Body of pancreas (tissue), 4 donors: ENCODE data around the gene PRSS48. TPM values are rescaled to one million over a fixed set of nuclear protein-coding genes. Genes with fewer than 3 reads are reported as not detected.
"Not testable (repeated sequence)": the region's sequence is repeated elsewhere in the genome, so short reads cannot be mapped to it uniquely, and the experiment has no call there.

Experiments used
- ATAC-seq: fragments of 150-250 bp; one replicate; pipeline ENCODE4 v1.9.1; 2016
- DNase-seq, 4 donors: peaks; one replicate each; pipeline ENCODE4 v3.0.0-alpha.2; 2019
- H3K27ac ChIP-seq, 4 donors: fragments of 200-600 bp; sonication (generic); 1 replicate in 3 of 4; 2 replicates in 1 of 4; pipeline versions ENCODE4 v1.5.1 to v1.6.1; 2016 to 2019; ENCODE audit warnings: mild to moderate bottlenecking in 1 of 4, mixed read lengths in 1 of 4, moderate library complexity in 1 of 4
- H3K27me3 ChIP-seq, 2 donors: fragments of 200-600 bp; sonication (generic); one replicate each; pipeline ENCODE4 v1.6.0; 2016; ENCODE audit warnings: mild to moderate bottlenecking in 1 of 2
- H3K36me3 ChIP-seq, 2 donors: fragments of 200-600 bp; sonication (generic); replicated peaks in 1 of 2; 2 replicates each; pipeline ENCODE4 v1.5.1; 2016; ENCODE audit warnings: low read depth in 2 of 2; ENCODE audit not compliant: insufficient read depth in 1 of 2
- H3K4me1 ChIP-seq: fragments of 200-600 bp; sonication (generic); one replicate; pipeline ENCODE4 v1.6.0; 2016
- H3K4me3 ChIP-seq, 2 donors: fragments of 200-600 bp; sonication (generic); 1 replicate in 1 of 2; 2 replicates in 1 of 2; pipeline ENCODE4 v1.5.1; 2016 to 2019
- H3K9me3 ChIP-seq, 3 donors: fragments of 200-600 bp; sonication (generic); 1 replicate in 2 of 3; 2 replicates in 1 of 3; pipeline ENCODE4 v1.5.1; 2016
- POLR2A ChIP-seq, 3 donors: fragments of 450-650 bp; IDR thresholded peaks; one replicate each; pipeline ENCODE4 v1.6.1; 2016; ENCODE audit warnings: antibody characterized with exemption in 3 of 3, mild to moderate bottlenecking in 2 of 3
- WGBS, 2 donors: methylation state at CpG; one replicate each; pipeline ENCODE4 v1.1.5; 2017; 5-methylcytosine and 5-hydroxymethylcytosine counted together
- intact Hi-C: fragments of 100-400 bp; cut with DNase I; formaldehyde crosslinking; loops from one replicate; pipeline ENCODE4 v1.15.1; 2023
- total RNA-seq, 2 donors: library from RNA; depleted of rRNA; stranded (reverse); fragments of >200 nt; gene quantifications; one replicate each; pipeline ENCODE4 v1.1.0, GENCODE V29; 2016
- TF ChIP-seq, protein P1 (sequence below), 7 experiments: fragments of 450-650 bp in 4 of 7; fragments of 200-600 bp in 3 of 7; sonication (generic) in 3 of 7; IDR thresholded peaks; one replicate each; pipeline ENCODE4 v1.5.1; 2016 to 2019; ENCODE audit warnings: antibody characterized with exemption in 7 of 7

Gene PRSS48
- total RNA-seq, 2 donors from 2014 or later: not detected

DNA sequence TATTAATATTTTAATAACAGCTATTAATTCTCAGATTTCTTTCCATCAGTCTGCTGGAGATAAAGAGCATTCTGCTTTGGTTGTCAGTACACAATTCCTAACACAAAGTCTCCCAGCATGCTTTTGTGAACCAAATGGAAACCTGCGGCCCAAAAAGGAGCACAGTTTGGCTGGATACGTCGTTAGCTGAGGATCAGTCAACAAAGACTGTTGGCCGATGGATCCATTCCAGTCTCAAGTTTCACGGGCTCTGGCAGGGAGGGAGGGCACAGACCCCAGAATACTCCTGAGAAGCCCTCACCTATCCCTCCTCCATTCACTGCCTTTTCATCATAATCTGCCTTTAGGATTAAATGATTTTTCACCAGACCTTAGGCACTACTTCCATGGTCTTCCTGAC, 26.3 kb upstream of the PRSS48 start:
- intact Hi-C loops: no loop called here
- no peak for ATAC-seq
- Histone ChIP-seq H3K36me3 (no peaks in the 10 kb centered on the region), H3K4me3 (no peak overlapping the region), H3K27me3 (no peaks in the 10 kb centered on the region), H3K4me1 (peaks cover 16% of the 10 kb centered on the region), H3K9me3 (no peaks in the 10 kb centered on the region), H3K27ac (no peak overlapping the region)
- TF ChIP-seq, protein P1, sequence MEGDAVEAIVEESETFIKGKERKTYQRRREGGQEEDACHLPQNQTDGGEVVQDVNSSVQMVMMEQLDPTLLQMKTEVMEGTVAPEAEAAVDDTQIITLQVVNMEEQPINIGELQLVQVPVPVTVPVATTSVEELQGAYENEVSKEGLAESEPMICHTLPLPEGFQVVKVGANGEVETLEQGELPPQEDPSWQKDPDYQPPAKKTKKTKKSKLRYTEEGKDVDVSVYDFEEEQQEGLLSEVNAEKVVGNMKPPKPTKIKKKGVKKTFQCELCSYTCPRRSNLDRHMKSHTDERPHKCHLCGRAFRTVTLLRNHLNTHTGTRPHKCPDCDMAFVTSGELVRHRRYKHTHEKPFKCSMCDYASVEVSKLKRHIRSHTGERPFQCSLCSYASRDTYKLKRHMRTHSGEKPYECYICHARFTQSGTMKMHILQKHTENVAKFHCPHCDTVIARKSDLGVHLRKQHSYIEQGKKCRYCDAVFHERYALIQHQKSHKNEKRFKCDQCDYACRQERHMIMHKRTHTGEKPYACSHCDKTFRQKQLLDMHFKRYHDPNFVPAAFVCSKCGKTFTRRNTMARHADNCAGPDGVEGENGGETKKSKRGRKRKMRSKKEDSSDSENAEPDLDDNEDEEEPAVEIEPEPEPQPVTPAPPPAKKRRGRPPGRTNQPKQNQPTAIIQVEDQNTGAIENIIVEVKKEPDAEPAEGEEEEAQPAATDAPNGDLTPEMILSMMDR (IDR thresholded peaks at IDR 0.05): no peak
- TF ChIP-seq POLR2A (IDR thresholded peaks at IDR 0.05): no peak
- 69 to 83% methylated on average over 5 of the region's 5 CpGs for WGBS, 2 donors
- no peak for DNase-seq

DNA sequence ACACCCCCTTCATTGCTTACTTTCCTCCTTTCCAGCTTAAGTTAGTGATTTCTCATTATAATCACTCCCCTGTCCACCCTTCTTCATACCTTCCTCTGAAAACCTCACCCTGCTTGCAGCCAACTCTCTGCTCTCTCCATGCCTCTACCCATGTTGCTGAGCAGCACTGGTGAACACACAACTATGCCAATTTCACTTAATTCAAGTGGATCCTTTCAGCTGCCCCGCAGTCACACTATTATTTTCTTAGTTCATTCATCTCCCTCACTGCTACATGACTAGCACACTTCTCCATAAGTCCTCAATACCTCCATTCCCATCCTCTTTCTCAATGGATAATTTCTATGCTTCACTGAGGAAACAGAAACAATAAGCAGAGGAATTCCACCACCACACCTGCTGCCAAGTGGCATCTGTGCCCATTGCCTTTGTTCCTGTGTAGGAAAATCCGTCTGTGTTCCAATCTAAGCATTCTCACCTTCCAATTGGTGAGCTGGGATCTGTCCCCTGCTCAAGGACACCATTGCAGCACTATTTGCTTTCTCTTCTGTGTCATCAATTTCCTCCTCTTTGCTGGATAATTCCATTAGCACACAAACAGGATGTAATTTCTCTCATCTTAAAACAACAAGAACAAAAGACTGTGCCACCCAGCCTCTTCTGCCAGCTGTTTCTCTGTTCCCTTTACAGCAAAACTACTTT, 25.2 kb upstream of the PRSS48 start:
- TF ChIP-seq, protein P1 (IDR thresholded peaks at IDR 0.05): no peak
- DNase-seq (no peak), ATAC-seq (no peak)
- H3K36me3 ChIP-seq: no peaks in the 10 kb centered on the region
- peaks cover 12% of the 10 kb centered on the region for H3K4me1 ChIP-seq
- intact Hi-C loops: no loop called here
- no peaks in the 10 kb centered on the region for H3K9me3 ChIP-seq
- no peaks in the 10 kb centered on the region for H3K27me3 ChIP-seq
- H3K27ac ChIP-seq: no peak overlapping the region
- WGBS, 2 donors: 14 to 17% methylated on average over 2 of the region's 2 CpGs
- H3K4me3 ChIP-seq: no peak overlapping the region

DNA sequence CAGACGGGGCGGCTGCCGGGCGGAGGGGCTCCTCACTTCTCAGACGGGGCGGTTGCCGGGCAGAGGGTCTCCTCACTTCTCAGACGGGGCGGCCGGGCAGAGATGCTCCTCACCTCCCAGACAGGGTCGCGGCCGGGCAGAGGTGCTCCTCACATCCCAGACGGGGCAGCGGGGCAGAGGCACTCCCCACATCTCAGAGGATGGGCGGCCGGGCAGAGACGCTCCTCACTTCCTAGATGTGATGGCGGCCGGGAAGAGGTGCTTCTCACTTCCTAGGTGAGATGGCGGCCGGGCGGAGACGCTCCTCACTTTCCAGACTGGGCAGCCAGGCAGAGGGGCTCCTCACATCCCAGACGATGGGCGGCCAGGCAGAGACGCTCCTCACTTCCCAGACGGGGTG, 21.7 kb upstream of the PRSS48 start:
- ATAC-seq, H3K4me3 ChIP-seq, H3K27me3 ChIP-seq, H3K36me3 ChIP-seq, DNase-seq, H3K9me3 ChIP-seq, H3K4me1 ChIP-seq, H3K27ac ChIP-seq, intact Hi-C loops: not testable (repeated sequence)
- WGBS, 2 donors: 95% methylated on average over 4 of the region's 28 CpGs; no CpG with 5 or more reads in 1 of the 2 donors

DNA sequence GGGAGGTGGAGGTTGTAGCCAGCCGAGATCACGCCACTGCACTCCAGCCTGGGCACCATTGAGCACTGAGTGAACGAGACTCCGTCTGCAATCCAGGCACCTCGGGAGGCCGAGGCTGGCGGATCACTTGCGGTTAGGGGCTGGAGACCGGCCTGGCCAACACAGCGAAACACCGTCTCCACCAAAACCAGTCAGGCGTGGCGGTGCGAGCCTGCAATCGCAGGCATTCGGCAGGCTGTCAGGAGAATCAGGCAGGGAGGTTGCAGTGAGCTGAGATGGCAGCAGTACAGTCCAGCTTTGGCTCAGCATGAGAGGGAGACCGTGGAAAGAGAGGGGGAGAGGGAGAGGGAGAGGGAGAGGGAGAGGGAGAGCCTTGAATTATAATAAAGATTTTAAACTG, 21.3 kb upstream of the PRSS48 start:
- DNase-seq, H3K9me3 ChIP-seq, H3K4me3 ChIP-seq, H3K27me3 ChIP-seq, ATAC-seq, intact Hi-C loops, H3K27ac ChIP-seq, H3K36me3 ChIP-seq, H3K4me1 ChIP-seq: not testable (repeated sequence)
- 84% methylated on average over 8 to 13 of the region's 17 CpGs for WGBS, 2 donors

DNA sequence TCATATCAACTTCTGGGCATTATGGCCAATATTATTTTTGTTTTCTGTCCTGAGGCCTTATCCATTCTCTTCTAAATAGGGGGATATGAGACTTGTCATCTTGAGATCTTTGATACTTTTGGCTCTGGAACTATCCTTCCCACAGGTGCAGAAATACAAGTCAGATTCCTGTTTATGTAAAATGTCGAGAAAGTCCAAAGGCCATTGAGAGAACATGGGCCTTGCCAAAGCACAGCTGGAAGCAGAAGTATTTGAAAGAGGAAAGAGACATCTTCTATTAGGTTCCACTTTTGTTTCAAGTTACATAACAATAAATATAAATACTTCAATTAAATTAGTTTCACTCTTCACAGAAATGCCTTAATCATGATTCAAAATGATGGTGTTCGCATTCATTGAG, 20.8 kb upstream of the PRSS48 start:
- no peaks in the 10 kb centered on the region for H3K36me3 ChIP-seq
- no peak for ATAC-seq
- H3K4me1 ChIP-seq: peaks cover 4% of the 10 kb centered on the region
- no peaks in the 10 kb centered on the region for H3K9me3 ChIP-seq
- 63 to 68% methylated on average over 2 of the region's 2 CpGs for WGBS, 2 donors
- H3K4me3 ChIP-seq: no peak overlapping the region
- intact Hi-C loops: no loop called here
- peak in 1 of 4 donors; percentile 44 for DNase-seq
- no peak overlapping the region for H3K27ac ChIP-seq
- TF ChIP-seq, protein P1 (IDR thresholded peaks at IDR 0.05): no peak
- no peak for TF ChIP-seq POLR2A (IDR thresholded peaks at IDR 0.05)
- no peaks in the 10 kb centered on the region for H3K27me3 ChIP-seq

DNA sequence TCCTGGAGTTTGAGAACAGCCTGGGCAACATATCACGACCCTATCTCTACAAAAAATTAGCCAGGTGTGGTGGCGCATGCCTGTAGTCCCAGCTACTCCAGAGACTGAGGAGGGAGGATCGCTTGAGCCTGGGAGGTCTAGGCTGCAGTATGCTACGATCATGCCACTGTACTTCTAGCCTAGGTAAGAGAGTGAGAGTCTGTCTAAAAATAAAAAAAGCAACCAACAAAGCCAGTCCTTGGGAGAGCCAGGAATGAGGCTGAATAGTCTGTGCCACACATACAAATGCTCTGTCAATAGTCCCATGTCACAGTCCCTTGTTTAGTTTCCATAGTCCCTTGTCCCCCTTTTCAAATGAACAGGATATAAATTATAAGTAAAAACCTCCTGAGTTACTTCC, 19.3 kb upstream of the PRSS48 start:
- ATAC-seq (no peak), DNase-seq (no peak)
- no peak overlapping the region for H3K27ac ChIP-seq
- WGBS, 2 donors: 80 to 85% methylated on average over 4 of the region's 4 CpGs
- TF ChIP-seq POLR2A (IDR thresholded peaks at IDR 0.05): no peak
- TF ChIP-seq, protein P1 (IDR thresholded peaks at IDR 0.05): no peak
- intact Hi-C loops: no loop called here
- H3K27me3 ChIP-seq: no peaks in the 10 kb centered on the region
- no peaks in the 10 kb centered on the region for H3K36me3 ChIP-seq
- no peak overlapping the region for H3K4me3 ChIP-seq
- H3K9me3 ChIP-seq: no peaks in the 10 kb centered on the region
- no peaks in the 10 kb centered on the region for H3K4me1 ChIP-seq
